Breast epithelium (tissue), 3 donors: ENCODE data around the gene NR5A1.

Experiments used
- POLR2A ChIP-seq: fragments of 450-650 bp; IDR thresholded peaks from one replicate; pipeline ENCODE4 v1.6.1; 2016; ENCODE audit warnings: antibody characterized with exemption, mild to moderate bottlenecking, moderate library complexity
- POLR2AphosphoS5 ChIP-seq, 3 donors: sonication (generic); formaldehyde crosslinking; IDR thresholded peaks; one replicate each; pipeline ENCODE4 v1.6.1; 2017; ENCODE audit warnings: antibody characterized with exemption in 3 of 3
- TF ChIP-seq, protein P1 (sequence below), 3 donors: fragments of 450-650 bp; IDR thresholded peaks; one replicate each; pipeline ENCODE4 v1.5.1; 2016 to 2017; ENCODE audit warnings: antibody characterized with exemption in 3 of 3, mild to moderate bottlenecking in 3 of 3, moderate library complexity in 3 of 3

DNA sequence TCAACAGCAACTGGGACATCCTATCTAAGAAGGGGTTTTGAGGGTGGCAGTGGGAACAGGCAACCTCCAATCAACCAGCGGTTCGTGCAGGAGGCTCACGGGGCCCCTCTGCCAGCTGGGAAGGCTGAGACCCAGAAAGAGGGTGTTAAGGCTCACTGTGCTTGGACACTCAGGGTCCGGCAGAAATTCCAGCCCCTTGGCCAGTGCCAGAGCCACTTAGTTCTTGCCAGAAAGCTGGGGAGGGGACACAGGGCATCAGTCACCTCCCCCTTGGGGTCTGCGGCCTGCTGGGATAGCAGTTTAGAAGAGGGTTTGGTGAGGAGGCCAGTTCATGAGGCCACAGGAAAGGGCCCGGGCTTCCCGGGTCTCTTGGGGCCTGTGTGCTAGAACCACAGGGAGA, 36.5 kb downstream of the NR5A1 start:
- TF ChIP-seq, protein P1, sequence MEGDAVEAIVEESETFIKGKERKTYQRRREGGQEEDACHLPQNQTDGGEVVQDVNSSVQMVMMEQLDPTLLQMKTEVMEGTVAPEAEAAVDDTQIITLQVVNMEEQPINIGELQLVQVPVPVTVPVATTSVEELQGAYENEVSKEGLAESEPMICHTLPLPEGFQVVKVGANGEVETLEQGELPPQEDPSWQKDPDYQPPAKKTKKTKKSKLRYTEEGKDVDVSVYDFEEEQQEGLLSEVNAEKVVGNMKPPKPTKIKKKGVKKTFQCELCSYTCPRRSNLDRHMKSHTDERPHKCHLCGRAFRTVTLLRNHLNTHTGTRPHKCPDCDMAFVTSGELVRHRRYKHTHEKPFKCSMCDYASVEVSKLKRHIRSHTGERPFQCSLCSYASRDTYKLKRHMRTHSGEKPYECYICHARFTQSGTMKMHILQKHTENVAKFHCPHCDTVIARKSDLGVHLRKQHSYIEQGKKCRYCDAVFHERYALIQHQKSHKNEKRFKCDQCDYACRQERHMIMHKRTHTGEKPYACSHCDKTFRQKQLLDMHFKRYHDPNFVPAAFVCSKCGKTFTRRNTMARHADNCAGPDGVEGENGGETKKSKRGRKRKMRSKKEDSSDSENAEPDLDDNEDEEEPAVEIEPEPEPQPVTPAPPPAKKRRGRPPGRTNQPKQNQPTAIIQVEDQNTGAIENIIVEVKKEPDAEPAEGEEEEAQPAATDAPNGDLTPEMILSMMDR (IDR thresholded peaks at IDR 0.05), result no peak
- TF ChIP-seq POLR2AphosphoS5 (IDR thresholded peaks at IDR 0.05), result no peak
- TF ChIP-seq POLR2A, result no peak
